HepG2 (cell line): ENCODE results near the gene JPH3. TPM values are rescaled to one million over a fixed set of nuclear protein-coding genes. Genes with fewer than 3 reads are reported as not detected.

ENCODE experiments used
- ATAC-seq: fragments of 200-7000 bp; cut with Tn5 transposase; 3 replicates; pipeline ENCODE4 v1.9.1; 2020; ENCODE audit warnings: mild to moderate bottlenecking, moderate library complexity
- BruUV-seq: library from RNA; stranded (reverse); fragments of 400-500 nt; replicated peaks from 2 replicates; lab custom pipeline; 2021; lab: Mats Ljungman, UMichigan
- CTCF ChIA-PET: fragments of 300-600 bp; formaldehyde crosslinking; extraction: SDS; loops from one replicate; lab custom pipeline; 2021; ENCODE audit warnings: low total read pairs, inconsistent platforms, low intra/inter-chr PET ratio; lab: Yijun Ruan, JAX
- POLR2A ChIA-PET: fragments of 350-600 bp; sonication (Branson Sonifier 250); formaldehyde crosslinking; loops from one replicate; lab custom pipeline; 2020; ENCODE audit warnings: antibody characterized with exemption, inconsistent platforms; lab: Yijun Ruan, JAX
- DNase-seq: peaks from one replicate; pipeline ENCODE4 v3.0.0-alpha.2; 2015; ENCODE audit warnings: low spot score
- FAIRE-seq: peaks from 3 replicates; lab custom pipeline; 2011; peaks lifted over from hg19 to GRCh38; lab: Jason Lieb, UNC
- H2AFZ ChIP-seq: one replicate; pipeline ENCODE4 v1.6.1; 2011; ENCODE audit warnings: low read length, inconsistent platforms
- H3K27ac ChIP-seq: fragments of 300-600 bp; 3 replicates; pipeline ENCODE4 v1.8.0; 2011; ENCODE audit warnings: mixed run types, mild to moderate bottlenecking, mixed read lengths, low read length, inconsistent platforms; ENCODE audit not compliant: insufficient read depth; ENCODE audit errors: extremely low read length
- H3K27me3 ChIP-seq, 2 experiments: fragments of 200-600 bp in 1 of 2; 2 replicates in 1 of 2; 3 replicates in 1 of 2; pipeline versions ENCODE4 v1.6.0 to v1.8.0; 2011; ENCODE audit warnings: low read length in 2 of 2, mild to moderate bottlenecking in 2 of 2, moderate library complexity in 2 of 2, inconsistent platforms in 1 of 2; ENCODE audit not compliant: insufficient read depth in 2 of 2, control insufficient read depth in 1 of 2
- H3K36me3 ChIP-seq, 2 experiments: fragments of 200-600 bp in 1 of 2; replicated peaks in 1 of 2; 2 replicates in 1 of 2; 3 replicates in 1 of 2; pipeline versions ENCODE4 v1.5.1 to v1.8.0; 2011; ENCODE audit warnings: low read length in 2 of 2, inconsistent platforms in 1 of 2; ENCODE audit not compliant: insufficient read depth in 2 of 2, control insufficient read depth in 1 of 2
- H3K4me1 ChIP-seq: 2 replicates; pipeline ENCODE4 v1.5.1; 2012; ENCODE audit warnings: low read length, inconsistent platforms; ENCODE audit not compliant: insufficient read depth
- H3K4me2 ChIP-seq: 2 replicates; pipeline ENCODE4 v1.6.0; 2011; ENCODE audit warnings: low read depth, low read length, inconsistent platforms
- H3K4me3 ChIP-seq, 3 experiments: fragments of 200-600 bp in 1 of 3; sonication (generic), shearing (Covaris generic) in 1 of 3; replicated peaks in 1 of 3; 2 replicates each; pipeline ENCODE4 v1.5.1; 2011 to 2016; ENCODE audit warnings: low read length in 3 of 3, inconsistent platforms in 2 of 3, low read depth in 2 of 3, mild to moderate bottlenecking in 2 of 3, control low read depth in 1 of 3, mixed read lengths in 1 of 3; ENCODE audit not compliant: insufficient read depth in 1 of 3
- H3K79me2 ChIP-seq: one replicate; pipeline ENCODE4 v1.6.1; 2011; ENCODE audit warnings: low read length, inconsistent platforms; ENCODE audit not compliant: insufficient read depth
- H3K9ac ChIP-seq: 2 replicates; pipeline ENCODE4 v1.6.0; 2011; ENCODE audit warnings: mild to moderate bottlenecking, low read depth, low read length, inconsistent platforms; ENCODE audit not compliant: insufficient read depth
- H3K9me3 ChIP-seq: 2 replicates; pipeline ENCODE4 v1.5.1; 2012; ENCODE audit warnings: mild to moderate bottlenecking, low read length
- H4K20me1 ChIP-seq: 2 replicates; pipeline ENCODE4 v1.6.0; 2011; ENCODE audit warnings: inconsistent platforms, mild to moderate bottlenecking, low read length, moderate library complexity; ENCODE audit not compliant: insufficient read depth
- ATF7 ChIP-seq, 2 experiments: fragments of 450-650 bp in 1 of 2; sonication (generic) in 1 of 2; formaldehyde crosslinking in 1 of 2; IDR thresholded peaks; 2 replicates each; pipeline versions ENCODE4 v1.4.0 to v1.6.1; 2016 to 2020; ENCODE audit warnings: antibody characterized with exemption in 1 of 2, mild to moderate bottlenecking in 1 of 2, missing genetic modification reagents in 1 of 2
- CC2D1A ChIP-seq: sonication (generic); formaldehyde crosslinking; IDR thresholded peaks from 2 replicates; pipeline ENCODE4 v1.8.1; 2023; ENCODE audit warnings: mild to moderate bottlenecking, missing genetic modification reagents
- IRX3 ChIP-seq: sonication (generic); formaldehyde crosslinking; IDR thresholded peaks from 2 replicates; pipeline ENCODE4 v1.8.1; 2023; ENCODE audit warnings: mild to moderate bottlenecking, low read depth, missing genetic modification reagents, borderline replicate concordance
- NFE2L2 ChIP-seq: fragments of 150-350 bp; IDR thresholded peaks from 2 replicates; pipeline ENCODE4 v1.6.1; 2014; ENCODE audit warnings: low read length
- RBFOX2 ChIP-seq: fragments of 200-400 bp; formaldehyde crosslinking; IDR thresholded peaks from 2 replicates; pipeline ENCODE4 v1.6.1; 2017; ENCODE audit warnings: low read depth, mild to moderate bottlenecking, low read length
- ZBTB38 ChIP-seq: sonication (generic); formaldehyde crosslinking; IDR thresholded peaks from 2 replicates; pipeline ENCODE4 v1.5.1; 2020; ENCODE audit warnings: mild to moderate bottlenecking, missing genetic modification reagents
- ZNF333 ChIP-seq: sonication (generic); formaldehyde crosslinking; IDR thresholded peaks from 2 replicates; pipeline ENCODE4 v1.4.0; 2020; ENCODE audit warnings: mild to moderate bottlenecking, missing genetic modification reagents, borderline replicate concordance
- ZNF451 ChIP-seq: sonication (generic); formaldehyde crosslinking; IDR thresholded peaks from 2 replicates; pipeline ENCODE4 v1.5.0; 2020; ENCODE audit warnings: mild to moderate bottlenecking, missing genetic modification reagents
- ZNF510 ChIP-seq: sonication (generic); formaldehyde crosslinking; IDR thresholded peaks from 2 replicates; pipeline ENCODE4 v1.4.0; 2020; ENCODE audit warnings: low read depth, mild to moderate bottlenecking, missing genetic modification reagents
- ZNF879 ChIP-seq: sonication (generic); formaldehyde crosslinking; IDR thresholded peaks from 2 replicates; pipeline ENCODE4 v1.8.1; 2023; ENCODE audit warnings: missing genetic modification reagents
- WGBS: methylation state at CpG from one replicate; pipeline ENCODE4 v1.1.6; 2017; ENCODE audit warnings: low lambda C conversion rate; 5-methylcytosine and 5-hydroxymethylcytosine counted together
- in situ Hi-C: cut with HindIII; loops from 2 replicates; pipeline ENCODE4 v1.10.0; 2017; ENCODE audit warnings: low pct_unique_long_range_greater_than_20kb; ENCODE audit not compliant: extremely low pct_ligation_motif_present
- intact Hi-C: fragments of 100-400 bp; cut with micrococcal nuclease; formaldehyde crosslinking; loops from one replicate; pipeline ENCODE4 v1.10.0; 2022; ENCODE audit not compliant: unreplicated experiment
- polyA plus RNA-seq, 8 experiments: library from polyadenylated mRNA; depleted of rRNA in 3 of 8; stranded (reverse) in 7 of 8; unstranded in 1 of 8; fragments of >200 nt; fragmentation: Illumina TruSeq in 4 of 8; extraction: Trizol in 4 of 8; gene quantifications; 2 replicates each; pipeline versions ENCODE4 v1.2.1 to v1.2.3, GENCODE V29; 2011 to 2016; ENCODE audit warnings: low read depth in 4 of 8, missing spikeins in 1 of 8, mixed read lengths in 1 of 8; ENCODE audit not compliant: insufficient read depth in 1 of 8
- total RNA-seq, 5 experiments: library from RNA; depleted of rRNA; stranded (reverse); fragments of >200 nt; fragmentation: Illumina TruSeq; extraction: Trizol; gene quantifications; 2 replicates each; pipeline ENCODE4 v1.2.3, GENCODE V29; 2016; ENCODE audit warnings: low read depth in 1 of 5
- TF ChIP-seq, protein P1 (sequence below): IDR thresholded peaks from 2 replicates; pipeline ENCODE4 v1.6.1; 2012; ENCODE audit warnings: inconsistent platforms
- TF ChIP-seq, protein P2 (sequence below): IDR thresholded peaks from 2 replicates; pipeline ENCODE4 v1.6.1; 2016
- TF ChIP-seq, protein P3 (sequence below): IDR thresholded peaks from 2 replicates; pipeline ENCODE4 v1.6.1; 2012; ENCODE audit warnings: low read length, improper control_type of control experiment
- TF ChIP-seq, protein P4 (sequence below): sonication (generic); formaldehyde crosslinking; IDR thresholded peaks from 2 replicates; pipeline ENCODE4 v1.4.0; 2020; ENCODE audit warnings: missing genetic modification reagents
- TF ChIP-seq, protein P5 (sequence below): sonication (generic); formaldehyde crosslinking; IDR thresholded peaks from 2 replicates; pipeline ENCODE4 v1.8.1; 2023; ENCODE audit warnings: missing genetic modification reagents, inconsistent platforms, borderline replicate concordance

The JPH3 gene
- total and polyA plus RNA-seq, 2 of the 13 experiments (the other 11 are each of a cell fraction or from before 2014, with no cell fraction given): not detected

DNA sequence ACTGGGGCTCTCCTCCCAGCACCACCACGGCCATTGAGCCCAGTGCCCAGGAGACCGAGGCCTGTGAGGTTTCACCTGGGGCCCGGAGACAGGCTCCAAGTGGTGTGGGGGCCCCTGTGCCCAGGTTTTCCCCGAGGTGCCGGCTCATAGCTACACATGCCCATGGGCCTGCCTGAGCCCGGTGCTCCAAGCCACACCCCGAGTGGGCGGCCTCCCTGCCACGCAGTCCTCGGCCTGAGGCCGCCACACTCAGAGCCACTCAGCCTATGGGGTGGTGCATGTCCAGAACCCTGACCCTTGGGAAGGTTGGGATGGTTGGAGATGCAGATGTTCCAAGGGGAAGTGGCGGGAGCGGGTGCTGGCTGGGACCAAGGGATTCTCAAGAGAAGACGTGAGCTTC, 24.1 kb downstream of the JPH3 start:
- H3K36me3 ChIP-seq: no peaks in the 10 kb centered on the region
- no peak for ATAC-seq

More for the DNA sequence above, 24.1 kb downstream of the JPH3 start:
- Histone ChIP-seq H3K79me2 (no peaks in the 10 kb centered on the region), H2AFZ (no peak overlapping the region), H3K9me3 (no peaks in the 10 kb centered on the region), H3K27ac (no peak overlapping the region), H4K20me1 (peaks cover 3% of the 10 kb centered on the region; the same call in 1 of the 2 replicates), H3K4me2 (no peak overlapping the region), H3K9ac (no peak overlapping the region), H3K4me1 (no peaks in the 10 kb centered on the region), H3K27me3 (peaks cover 14 to 93% of the 10 kb centered on the region in 2 experiments), H3K4me3 (no peak overlapping the region)
- no peak for DNase-seq
- no peak for FAIRE-seq
- in situ Hi-C loops: no loop called here
- TF ChIP-seq CC2D1A (CRISPR knock-in tag) (no peak), ZNF510 (CRISPR knock-in tag) (no peak), RBFOX2 (no peak), ZBTB38 (CRISPR knock-in tag) (no peak), ZNF333 (CRISPR knock-in tag) (no peak), ZNF879 (no peak), ZNF451 (no peak), IRX3 (no peak), ATF7 (IDR thresholded peaks at IDR 0.05) (no peak), ATF7 (CRISPR knock-in tag; IDR thresholded peaks at IDR 0.05) (no peak), NFE2L2 (no peak)
- TF ChIP-seq, protein P1, sequence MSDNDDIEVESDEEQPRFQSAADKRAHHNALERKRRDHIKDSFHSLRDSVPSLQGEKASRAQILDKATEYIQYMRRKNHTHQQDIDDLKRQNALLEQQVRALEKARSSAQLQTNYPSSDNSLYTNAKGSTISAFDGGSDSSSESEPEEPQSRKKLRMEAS: no peak
- TF ChIP-seq, protein P2, sequence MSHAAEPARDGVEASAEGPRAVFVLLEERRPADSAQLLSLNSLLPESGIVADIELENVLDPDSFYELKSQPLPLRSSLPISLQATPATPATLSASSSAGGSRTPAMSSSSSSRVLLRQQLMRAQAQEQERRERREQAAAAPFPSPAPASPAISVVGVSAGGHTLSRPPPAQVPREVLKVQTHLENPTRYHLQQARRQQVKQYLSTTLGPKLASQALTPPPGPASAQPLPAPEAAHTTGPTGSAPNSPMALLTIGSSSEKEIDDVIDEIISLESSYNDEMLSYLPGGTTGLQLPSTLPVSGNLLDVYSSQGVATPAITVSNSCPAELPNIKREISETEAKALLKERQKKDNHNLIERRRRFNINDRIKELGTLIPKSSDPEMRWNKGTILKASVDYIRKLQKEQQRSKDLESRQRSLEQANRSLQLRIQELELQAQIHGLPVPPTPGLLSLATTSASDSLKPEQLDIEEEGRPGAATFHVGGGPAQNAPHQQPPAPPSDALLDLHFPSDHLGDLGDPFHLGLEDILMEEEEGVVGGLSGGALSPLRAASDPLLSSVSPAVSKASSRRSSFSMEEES (CRISPR knock-in tag): no peak
- TF ChIP-seq, protein P3, sequence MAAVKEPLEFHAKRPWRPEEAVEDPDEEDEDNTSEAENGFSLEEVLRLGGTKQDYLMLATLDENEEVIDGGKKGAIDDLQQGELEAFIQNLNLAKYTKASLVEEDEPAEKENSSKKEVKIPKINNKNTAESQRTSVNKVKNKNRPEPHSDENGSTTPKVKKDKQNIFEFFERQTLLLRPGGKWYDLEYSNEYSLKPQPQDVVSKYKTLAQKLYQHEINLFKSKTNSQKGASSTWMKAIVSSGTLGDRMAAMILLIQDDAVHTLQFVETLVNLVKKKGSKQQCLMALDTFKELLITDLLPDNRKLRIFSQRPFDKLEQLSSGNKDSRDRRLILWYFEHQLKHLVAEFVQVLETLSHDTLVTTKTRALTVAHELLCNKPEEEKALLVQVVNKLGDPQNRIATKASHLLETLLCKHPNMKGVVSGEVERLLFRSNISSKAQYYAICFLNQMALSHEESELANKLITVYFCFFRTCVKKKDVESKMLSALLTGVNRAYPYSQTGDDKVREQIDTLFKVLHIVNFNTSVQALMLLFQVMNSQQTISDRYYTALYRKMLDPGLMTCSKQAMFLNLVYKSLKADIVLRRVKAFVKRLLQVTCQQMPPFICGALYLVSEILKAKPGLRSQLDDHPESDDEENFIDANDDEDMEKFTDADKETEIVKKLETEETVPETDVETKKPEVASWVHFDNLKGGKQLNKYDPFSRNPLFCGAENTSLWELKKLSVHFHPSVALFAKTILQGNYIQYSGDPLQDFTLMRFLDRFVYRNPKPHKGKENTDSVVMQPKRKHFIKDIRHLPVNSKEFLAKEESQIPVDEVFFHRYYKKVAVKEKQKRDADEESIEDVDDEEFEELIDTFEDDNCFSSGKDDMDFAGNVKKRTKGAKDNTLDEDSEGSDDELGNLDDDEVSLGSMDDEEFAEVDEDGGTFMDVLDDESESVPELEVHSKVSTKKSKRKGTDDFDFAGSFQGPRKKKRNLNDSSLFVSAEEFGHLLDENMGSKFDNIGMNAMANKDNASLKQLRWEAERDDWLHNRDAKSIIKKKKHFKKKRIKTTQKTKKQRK: no peak
- TF ChIP-seq, protein P4, sequence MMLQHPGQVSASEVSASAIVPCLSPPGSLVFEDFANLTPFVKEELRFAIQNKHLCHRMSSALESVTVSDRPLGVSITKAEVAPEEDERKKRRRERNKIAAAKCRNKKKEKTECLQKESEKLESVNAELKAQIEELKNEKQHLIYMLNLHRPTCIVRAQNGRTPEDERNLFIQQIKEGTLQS (CRISPR knock-in tag): no peak
- TF ChIP-seq, protein P5, sequence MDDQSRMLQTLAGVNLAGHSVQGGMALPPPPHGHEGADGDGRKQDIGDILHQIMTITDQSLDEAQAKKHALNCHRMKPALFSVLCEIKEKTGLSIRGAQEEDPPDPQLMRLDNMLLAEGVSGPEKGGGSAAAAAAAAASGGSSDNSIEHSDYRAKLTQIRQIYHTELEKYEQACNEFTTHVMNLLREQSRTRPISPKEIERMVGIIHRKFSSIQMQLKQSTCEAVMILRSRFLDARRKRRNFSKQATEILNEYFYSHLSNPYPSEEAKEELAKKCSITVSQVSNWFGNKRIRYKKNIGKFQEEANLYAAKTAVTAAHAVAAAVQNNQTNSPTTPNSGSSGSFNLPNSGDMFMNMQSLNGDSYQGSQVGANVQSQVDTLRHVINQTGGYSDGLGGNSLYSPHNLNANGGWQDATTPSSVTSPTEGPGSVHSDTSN (CRISPR knock-in tag): no peak
- CTCF ChIA-PET: no interaction called here
- intact Hi-C loops: no loop called here
- WGBS: 33% methylated on average over 9 of the region's 14 CpGs
- POLR2A ChIA-PET: no interaction called here
- BruUV-seq: no TSS peak
